RWPE2 (cell line): ENCODE data around the gene SEMA5A.
A peak's percentile ranks its signal among the peaks of the same experiment; 100 is the strongest.

Experiments
- ATAC-seq: fragments of 200-7000 bp; cut with Tn5 transposase; 3 replicates; pipeline ENCODE4 v1.9.1; 2021; ENCODE audit warnings: low read depth
- DNase-seq: peaks from one replicate; pipeline ENCODE4 v3.0.0-alpha.2; 2020; ENCODE audit warnings: low spot score
- H3K27ac ChIP-seq: fragments of 450-650 bp; 2 replicates; pipeline ENCODE4 v1.5.1; 2017; ENCODE audit warnings: mild to moderate bottlenecking; ENCODE audit not compliant: poor library complexity, severe bottlenecking
- H3K27me3 ChIP-seq: fragments of 250-450 bp; sonication (Bioruptor Pico); 2 replicates; pipeline ENCODE4 v1.5.1; 2021; ENCODE audit warnings: mild to moderate bottlenecking, moderate library complexity; ENCODE audit not compliant: insufficient read depth, poor library complexity, severe bottlenecking
- H3K36me3 ChIP-seq: fragments of 250-450 bp; sonication (Bioruptor Pico); 2 replicates; pipeline ENCODE4 v1.5.1; 2020; ENCODE audit warnings: low read depth, mild to moderate bottlenecking, moderate library complexity
- H3K4me1 ChIP-seq: fragments of 250-450 bp; sonication (Bioruptor Pico); 2 replicates; pipeline ENCODE4 v1.5.1; 2021; ENCODE audit warnings: mild to moderate bottlenecking, moderate library complexity; ENCODE audit not compliant: insufficient read depth, poor library complexity, severe bottlenecking
- H3K4me3 ChIP-seq: fragments of 250-450 bp; sonication (Bioruptor Pico); 2 replicates; pipeline ENCODE4 v1.5.1; 2021; ENCODE audit warnings: mild to moderate bottlenecking, moderate library complexity; ENCODE audit not compliant: severe bottlenecking
- H3K9me3 ChIP-seq: fragments of 250-450 bp; sonication (Bioruptor Pico); 2 replicates; pipeline ENCODE4 v1.5.1; 2021; ENCODE audit warnings: mild to moderate bottlenecking, moderate library complexity; ENCODE audit not compliant: severe bottlenecking
- CTCF ChIP-seq: fragments of 450-650 bp; IDR thresholded peaks from one replicate; pipeline ENCODE4 v1.5.1; 2017; ENCODE audit warnings: mild to moderate bottlenecking, moderate library complexity; ENCODE audit not compliant: poor library complexity, severe bottlenecking

Gene SEMA5A

DNA sequence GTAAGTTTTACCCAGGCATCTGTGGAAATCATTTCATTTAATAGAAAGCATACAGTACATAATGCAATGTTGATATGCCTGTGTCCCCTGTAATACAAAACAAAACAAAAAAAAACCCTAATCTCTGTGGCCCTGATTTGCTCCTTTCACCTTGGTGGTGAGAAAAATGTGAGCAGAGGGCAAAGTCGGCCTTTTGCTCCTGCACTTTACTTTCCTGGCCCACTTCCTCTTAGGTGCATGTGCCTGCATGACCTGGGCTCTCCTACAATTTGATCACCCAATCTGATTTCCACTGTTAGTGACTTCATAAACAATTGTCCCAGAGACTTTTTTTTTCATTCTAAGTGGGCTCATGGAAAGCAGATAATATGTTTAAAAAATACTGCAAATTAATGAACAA, 424.3 kb downstream of the SEMA5A start:
- no peaks in the 10 kb centered on the region for H3K36me3 ChIP-seq
- H3K4me1 ChIP-seq = peaks cover 4% of the 10 kb centered on the region
- ATAC-seq (no peak; the same call in 2 of the 3 replicates), DNase-seq (no peak)
- H3K4me3 ChIP-seq = no peak overlapping the region
- TF ChIP-seq CTCF = no peak
- no peaks in the 10 kb centered on the region for H3K27me3 ChIP-seq
- no peaks in the 10 kb centered on the region for H3K9me3 ChIP-seq
- no peak overlapping the region for H3K27ac ChIP-seq

DNA sequence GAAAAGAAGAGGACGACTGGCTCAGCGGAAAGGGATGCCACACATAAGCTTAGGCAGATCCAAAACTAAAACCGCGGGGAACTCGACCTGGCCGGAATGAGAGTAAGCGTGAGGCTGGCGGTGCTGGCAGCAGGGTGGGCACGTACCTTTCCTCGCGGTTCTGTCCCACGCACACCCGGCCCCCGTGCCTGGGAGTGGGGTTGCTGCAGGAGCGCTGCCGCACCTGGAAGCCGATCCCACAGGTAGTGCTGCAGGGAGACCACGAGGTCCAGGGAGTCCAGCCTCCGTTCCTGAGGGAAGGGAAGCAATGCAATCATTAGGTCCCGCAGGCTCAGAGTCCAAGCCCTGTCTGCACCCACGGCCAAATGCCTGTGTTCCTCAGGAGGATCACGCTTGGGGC, 427.0 kb downstream of the SEMA5A start:
- Histone ChIP-seq H3K4me3 (no peak overlapping the region), H3K9me3 (peaks cover 7% of the 10 kb centered on the region), H3K27ac (no peak overlapping the region), H3K36me3 (no peaks in the 10 kb centered on the region), H3K4me1 (peaks cover 4% of the 10 kb centered on the region), H3K27me3 (no peaks in the 10 kb centered on the region)
- DNase-seq = no peak
- no peak for ATAC-seq
- TF ChIP-seq CTCF = no peak

- Histone ChIP-seq H3K9me3 (peaks cover 9% of the 10 kb centered on the region), H3K27ac (no peak overlapping the region), H3K4me3 (no peak overlapping the region), H3K36me3 (no peaks in the 10 kb centered on the region), H3K27me3 (no peaks in the 10 kb centered on the region), H3K4me1 (peaks cover 11% of the 10 kb centered on the region)
- ATAC-seq (no peak), DNase-seq (no peak)
- no peak for TF ChIP-seq CTCF
Observed at GRCh38 chr5:9115093-9115492, 430.8 kb downstream of the SEMA5A start.

GRCh38 chr5:9112520-9113291, 433.2 kb downstream of the SEMA5A start:
- Histone ChIP-seq H3K27ac (no peak overlapping the region), H3K4me3 (no peak overlapping the region), H3K36me3 (no peaks in the 10 kb centered on the region), H3K27me3 (no peaks in the 10 kb centered on the region), H3K4me1 (peaks cover 11% of the 10 kb centered on the region), H3K9me3 (peaks cover 9% of the 10 kb centered on the region)
- TF ChIP-seq CTCF = no peak
- no peak for DNase-seq
- peak; percentile 84 for ATAC-seq

DNA sequence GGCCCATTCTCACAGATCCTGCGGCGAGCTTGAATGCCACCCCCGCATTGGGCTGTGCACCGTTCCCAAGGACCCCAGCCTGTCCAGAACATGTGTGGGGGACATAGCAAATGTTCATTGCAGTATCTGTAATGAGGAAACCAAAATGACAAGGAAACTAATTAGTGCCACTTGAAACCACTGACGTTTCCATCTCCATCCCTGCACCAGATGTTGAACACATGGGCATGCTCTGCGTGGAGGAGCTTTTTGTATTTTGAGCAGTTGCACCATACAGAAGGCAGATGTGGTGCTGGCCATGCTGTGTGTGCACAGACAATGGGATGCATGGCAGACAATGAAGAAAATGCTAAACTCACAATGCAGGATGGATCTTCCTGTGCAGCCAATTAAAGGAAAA, 437.7 kb downstream of the SEMA5A start:
- no peak for ATAC-seq
- Histone ChIP-seq H3K9me3 (no peaks in the 10 kb centered on the region), H3K27ac (no peak overlapping the region), H3K27me3 (no peaks in the 10 kb centered on the region), H3K36me3 (no peaks in the 10 kb centered on the region), H3K4me1 (peaks cover 11% of the 10 kb centered on the region), H3K4me3 (no peak overlapping the region)
- TF ChIP-seq CTCF = no peak
- no peak for DNase-seq
